HepG2 (cell line): Measurements from ENCODE around the gene ING5. TPM values are rescaled to one million over a fixed set of nuclear protein-coding genes. Genes with fewer than 3 reads are reported as not detected.

Experiments
- ATAC-seq: fragments of 200-7000 bp; cut with Tn5 transposase; 3 replicates; pipeline ENCODE4 v1.9.1; 2020; ENCODE audit warnings: mild to moderate bottlenecking, moderate library complexity
- BruUV-seq: library from RNA; stranded (reverse); fragments of 400-500 nt; replicated peaks from 2 replicates; lab custom pipeline; 2021; lab: Mats Ljungman, UMichigan
- CTCF ChIA-PET: fragments of 300-600 bp; formaldehyde crosslinking; extraction: SDS; loops from one replicate; lab custom pipeline; 2021; ENCODE audit warnings: low total read pairs, inconsistent platforms, low intra/inter-chr PET ratio; lab: Yijun Ruan, JAX
- POLR2A ChIA-PET: fragments of 350-600 bp; sonication (Branson Sonifier 250); formaldehyde crosslinking; loops from one replicate; lab custom pipeline; 2020; ENCODE audit warnings: antibody characterized with exemption, inconsistent platforms; lab: Yijun Ruan, JAX
- DNase-seq: peaks from one replicate; pipeline ENCODE4 v3.0.0-alpha.2; 2015; ENCODE audit warnings: low spot score
- FAIRE-seq: peaks from 3 replicates; lab custom pipeline; 2011; peaks lifted over from hg19 to GRCh38; lab: Jason Lieb, UNC
- H2AFZ ChIP-seq: one replicate; pipeline ENCODE4 v1.6.1; 2011; ENCODE audit warnings: low read length, inconsistent platforms
- H3K27ac ChIP-seq: fragments of 300-600 bp; 3 replicates; pipeline ENCODE4 v1.8.0; 2011; ENCODE audit warnings: mixed run types, mild to moderate bottlenecking, mixed read lengths, low read length, inconsistent platforms; ENCODE audit not compliant: insufficient read depth; ENCODE audit errors: extremely low read length
- H3K27me3 ChIP-seq, 2 experiments: fragments of 200-600 bp in 1 of 2; 2 replicates in 1 of 2; 3 replicates in 1 of 2; pipeline versions ENCODE4 v1.6.0 to v1.8.0; 2011; ENCODE audit warnings: low read length in 2 of 2, mild to moderate bottlenecking in 2 of 2, moderate library complexity in 2 of 2, inconsistent platforms in 1 of 2; ENCODE audit not compliant: insufficient read depth in 2 of 2, control insufficient read depth in 1 of 2
- H3K36me3 ChIP-seq, 2 experiments: fragments of 200-600 bp in 1 of 2; replicated peaks in 1 of 2; 2 replicates in 1 of 2; 3 replicates in 1 of 2; pipeline versions ENCODE4 v1.5.1 to v1.8.0; 2011; ENCODE audit warnings: low read length in 2 of 2, inconsistent platforms in 1 of 2; ENCODE audit not compliant: insufficient read depth in 2 of 2, control insufficient read depth in 1 of 2
- H3K4me1 ChIP-seq: 2 replicates; pipeline ENCODE4 v1.5.1; 2012; ENCODE audit warnings: low read length, inconsistent platforms; ENCODE audit not compliant: insufficient read depth
- H3K4me2 ChIP-seq: 2 replicates; pipeline ENCODE4 v1.6.0; 2011; ENCODE audit warnings: low read depth, low read length, inconsistent platforms
- H3K4me3 ChIP-seq, 3 experiments: fragments of 200-600 bp in 1 of 3; sonication (generic), shearing (Covaris generic) in 1 of 3; replicated peaks in 1 of 3; 2 replicates each; pipeline ENCODE4 v1.5.1; 2011 to 2016; ENCODE audit warnings: low read length in 3 of 3, inconsistent platforms in 2 of 3, low read depth in 2 of 3, mild to moderate bottlenecking in 2 of 3, control low read depth in 1 of 3, mixed read lengths in 1 of 3; ENCODE audit not compliant: insufficient read depth in 1 of 3
- H3K79me2 ChIP-seq: one replicate; pipeline ENCODE4 v1.6.1; 2011; ENCODE audit warnings: low read length, inconsistent platforms; ENCODE audit not compliant: insufficient read depth
- H3K9ac ChIP-seq: 2 replicates; pipeline ENCODE4 v1.6.0; 2011; ENCODE audit warnings: mild to moderate bottlenecking, low read depth, low read length, inconsistent platforms; ENCODE audit not compliant: insufficient read depth
- H3K9me3 ChIP-seq: 2 replicates; pipeline ENCODE4 v1.5.1; 2012; ENCODE audit warnings: mild to moderate bottlenecking, low read length
- H4K20me1 ChIP-seq: 2 replicates; pipeline ENCODE4 v1.6.0; 2011; ENCODE audit warnings: inconsistent platforms, mild to moderate bottlenecking, low read length, moderate library complexity; ENCODE audit not compliant: insufficient read depth
- AKAP8 ChIP-seq: sonication (generic); formaldehyde crosslinking; IDR thresholded peaks from 2 replicates; pipeline ENCODE4 v1.5.1; 2020; ENCODE audit warnings: mild to moderate bottlenecking, missing genetic modification reagents
- ATF7 ChIP-seq, 2 experiments: fragments of 450-650 bp in 1 of 2; sonication (generic) in 1 of 2; formaldehyde crosslinking in 1 of 2; IDR thresholded peaks; 2 replicates each; pipeline versions ENCODE4 v1.4.0 to v1.6.1; 2016 to 2020; ENCODE audit warnings: antibody characterized with exemption in 1 of 2, mild to moderate bottlenecking in 1 of 2, missing genetic modification reagents in 1 of 2
- SATB2 ChIP-seq: sonication (generic); formaldehyde crosslinking; IDR thresholded peaks from 2 replicates; pipeline ENCODE4 v1.5.0; 2020; ENCODE audit warnings: missing genetic modification reagents
- SMAD9 ChIP-seq: sonication (generic); formaldehyde crosslinking; IDR thresholded peaks from 2 replicates; pipeline ENCODE4 v1.5.1; 2020; ENCODE audit warnings: mild to moderate bottlenecking, missing genetic modification reagents
- ZNF501 ChIP-seq: sonication (generic); formaldehyde crosslinking; IDR thresholded peaks from 2 replicates; pipeline ENCODE4 v1.5.1; 2020; ENCODE audit warnings: mild to moderate bottlenecking, moderate library complexity, missing genetic modification reagents
- WGBS: methylation state at CpG from one replicate; pipeline ENCODE4 v1.1.6; 2017; ENCODE audit warnings: low lambda C conversion rate; 5-methylcytosine and 5-hydroxymethylcytosine counted together
- in situ Hi-C: cut with HindIII; loops from 2 replicates; pipeline ENCODE4 v1.10.0; 2017; ENCODE audit warnings: low pct_unique_long_range_greater_than_20kb; ENCODE audit not compliant: extremely low pct_ligation_motif_present
- intact Hi-C: fragments of 100-400 bp; cut with micrococcal nuclease; formaldehyde crosslinking; loops from one replicate; pipeline ENCODE4 v1.10.0; 2022; ENCODE audit not compliant: unreplicated experiment
- polyA plus RNA-seq, 8 experiments: library from polyadenylated mRNA; depleted of rRNA in 3 of 8; stranded (reverse) in 7 of 8; unstranded in 1 of 8; fragments of >200 nt; fragmentation: Illumina TruSeq in 4 of 8; extraction: Trizol in 4 of 8; gene quantifications; 2 replicates each; pipeline versions ENCODE4 v1.2.1 to v1.2.3, GENCODE V29; 2011 to 2016; ENCODE audit warnings: low read depth in 4 of 8, missing spikeins in 1 of 8, mixed read lengths in 1 of 8; ENCODE audit not compliant: insufficient read depth in 1 of 8
- total RNA-seq, 5 experiments: library from RNA; depleted of rRNA; stranded (reverse); fragments of >200 nt; fragmentation: Illumina TruSeq; extraction: Trizol; gene quantifications; 2 replicates each; pipeline ENCODE4 v1.2.3, GENCODE V29; 2016; ENCODE audit warnings: low read depth in 1 of 5
- TF ChIP-seq, protein P1 (sequence below): sonication (generic); formaldehyde crosslinking; IDR thresholded peaks from 2 replicates; pipeline ENCODE4 v1.4.0; 2020; ENCODE audit warnings: missing genetic modification reagents, mild to moderate bottlenecking, borderline replicate concordance

Gene ING5
- total and polyA plus RNA-seq, 2 of the 13 experiments (the other 11 are each of a cell fraction or from before 2014, with no cell fraction given) = 61.9 to 71.9 TPM

- ChIA-PET POLR2A (interaction anchor here (5.2 kb wide), 1 partner anchor 10 kb away, joined by 37 read pairs; no protein-coding TSS in a partner anchor), CTCF (no interaction called here)
- BruUV-seq = no TSS peak
- WGBS = 93% methylated on average over 13 of the region's 13 CpGs
- Histone ChIP-seq H2AFZ (no peak overlapping the region), H3K4me1 (0 out of 2 replicates have a peak, but pooled peaks cover 6% of the 10 kb centered on the region), H3K36me3 (no peaks in the 10 kb centered on the region; a peak in 1 of 5 replicates), H3K4me2 (no peak overlapping the region), H3K9ac (no peak overlapping the region), H3K9me3 (no peaks in the 10 kb centered on the region), H3K79me2 (no peaks in the 10 kb centered on the region), H3K27me3 (no peaks in the 10 kb centered on the region), H3K27ac (no peak overlapping the region), H4K20me1 (no peaks in the 10 kb centered on the region), H3K4me3 (no peak overlapping the region)
- DNase-seq (no peak), ATAC-seq (no peak), FAIRE-seq (no peak)
- intact Hi-C loops (no loop called here), in situ Hi-C loops (no loop called here)
- TF ChIP-seq SATB2 (CRISPR knock-in tag) (no peak), SMAD9 (CRISPR knock-in tag) (no peak), AKAP8 (CRISPR knock-in tag) (no peak), ZNF501 (no peak)
Observed at GRCh38 chr2:241762933-241763369, 61.1 kb downstream of the ING5 start.

DNA sequence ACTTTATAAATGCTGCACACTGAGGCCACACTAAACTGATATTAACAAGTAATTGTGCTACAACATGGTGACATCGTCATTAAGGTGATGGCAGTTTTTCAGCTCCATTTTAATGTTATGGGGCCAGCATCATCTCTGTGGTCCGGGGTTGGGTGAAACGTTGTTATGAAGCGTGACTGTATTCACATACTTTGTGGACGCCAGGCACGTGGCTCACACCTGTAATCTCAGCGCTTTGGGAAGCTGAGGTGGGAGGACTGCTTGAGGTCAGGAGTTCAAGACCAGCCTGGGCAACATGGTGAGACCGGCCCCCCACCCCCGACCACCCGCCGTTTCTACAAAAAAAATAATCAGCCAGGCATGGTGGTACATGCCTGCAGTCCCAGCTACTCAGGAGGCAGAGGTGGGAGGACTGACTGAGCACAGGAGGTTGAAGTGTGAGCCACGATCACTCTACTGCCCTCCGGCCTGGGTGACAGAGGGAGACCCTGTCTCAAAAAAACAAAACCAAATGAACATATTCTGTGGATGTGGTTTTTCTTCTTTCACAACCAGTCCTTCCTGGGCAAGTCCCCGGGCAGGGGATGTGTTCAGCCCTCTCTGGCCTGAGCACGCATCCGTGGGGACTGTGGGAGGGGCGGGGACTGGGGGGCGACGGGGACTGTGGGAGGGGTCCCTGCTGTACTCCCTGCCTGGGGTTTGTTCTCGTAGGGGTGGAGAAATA is 61.9 kb downstream of the ING5 start:
- Histone ChIP-seq H3K9me3 (no peaks in the 10 kb centered on the region), H3K79me2 (no peaks in the 10 kb centered on the region), H3K27ac (no peak overlapping the region), H3K4me3 (no peak overlapping the region), H3K4me2 (no peak overlapping the region), H3K36me3 (no peaks in the 10 kb centered on the region; a peak in 1 of 5 replicates), H2AFZ (no peak overlapping the region), H3K27me3 (no peaks in the 10 kb centered on the region), H3K9ac (no peak overlapping the region), H3K4me1 (peaks cover 7% of the 10 kb centered on the region; the same call in 1 of the 2 replicates), H4K20me1 (no peaks in the 10 kb centered on the region)
- FAIRE-seq (no peak), ATAC-seq (no peak), DNase-seq (no peak)
- in situ Hi-C loops = no loop called here
- ChIA-PET CTCF (no interaction called here), POLR2A (interaction anchor here (0.9 to 5.2 kb wide), 3 partner anchors 9 to 45 kb away, joined by 3 to 37 read pairs (median 6); partner anchors contain the start of gene NEU4)
- intact Hi-C loops = no loop called here
- 0 out of 2 replicates have a peak, but pooled peaks have one; percentile 3 for TF ChIP-seq ATF7 (IDR thresholded peaks at IDR 0.05)
- no peak for TF ChIP-seq ATF7 (CRISPR knock-in tag; IDR thresholded peaks at IDR 0.05)
- TF ChIP-seq, protein P1, sequence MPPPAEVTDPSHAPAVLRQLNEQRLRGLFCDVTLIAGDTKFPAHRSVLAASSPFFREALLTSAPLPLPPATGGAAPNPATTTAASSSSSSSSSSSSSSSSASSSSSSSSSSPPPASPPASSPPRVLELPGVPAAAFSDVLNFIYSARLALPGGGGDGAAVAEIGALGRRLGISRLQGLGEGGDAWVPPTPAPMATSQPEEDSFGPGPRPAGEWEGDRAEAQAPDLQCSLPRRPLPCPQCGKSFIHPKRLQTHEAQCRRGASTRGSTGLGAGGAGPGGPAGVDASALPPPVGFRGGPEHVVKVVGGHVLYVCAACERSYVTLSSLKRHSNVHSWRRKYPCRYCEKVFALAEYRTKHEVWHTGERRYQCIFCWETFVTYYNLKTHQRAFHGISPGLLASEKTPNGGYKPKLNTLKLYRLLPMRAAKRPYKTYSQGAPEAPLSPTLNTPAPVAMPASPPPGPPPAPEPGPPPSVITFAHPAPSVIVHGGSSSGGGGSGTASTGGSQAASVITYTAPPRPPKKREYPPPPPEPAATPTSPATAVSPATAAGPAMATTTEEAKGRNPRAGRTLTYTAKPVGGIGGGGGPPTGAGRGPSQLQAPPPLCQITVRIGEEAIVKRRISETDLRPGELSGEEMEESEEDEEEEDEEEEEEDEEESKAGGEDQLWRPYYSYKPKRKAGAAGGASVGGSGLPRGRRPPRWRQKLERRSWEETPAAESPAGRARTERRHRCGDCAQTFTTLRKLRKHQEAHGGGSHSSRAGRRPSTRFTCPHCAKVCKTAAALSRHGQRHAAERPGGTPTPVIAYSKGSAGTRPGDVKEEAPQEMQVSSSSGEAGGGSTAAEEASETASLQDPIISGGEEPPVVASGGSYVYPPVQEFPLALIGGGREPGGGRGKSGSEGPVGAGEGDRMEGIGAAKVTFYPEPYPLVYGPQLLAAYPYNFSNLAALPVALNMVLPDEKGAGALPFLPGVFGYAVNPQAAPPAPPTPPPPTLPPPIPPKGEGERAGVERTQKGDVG (CRISPR knock-in tag) = no peak
- 89% methylated on average over 20 of the region's 20 CpGs for WGBS
- no TSS peak for BruUV-seq
